GM21515 (cell line): ENCODE measurements around the gene EPHB2.

ENCODE experiments used
- ATAC-seq: cut with Tn5 transposase; IDR thresholded peaks from one replicate; pipeline ENCODE4 v1.9.1; 2021; ENCODE audit not compliant: unreplicated experiment

The EPHB2 gene

DNA sequence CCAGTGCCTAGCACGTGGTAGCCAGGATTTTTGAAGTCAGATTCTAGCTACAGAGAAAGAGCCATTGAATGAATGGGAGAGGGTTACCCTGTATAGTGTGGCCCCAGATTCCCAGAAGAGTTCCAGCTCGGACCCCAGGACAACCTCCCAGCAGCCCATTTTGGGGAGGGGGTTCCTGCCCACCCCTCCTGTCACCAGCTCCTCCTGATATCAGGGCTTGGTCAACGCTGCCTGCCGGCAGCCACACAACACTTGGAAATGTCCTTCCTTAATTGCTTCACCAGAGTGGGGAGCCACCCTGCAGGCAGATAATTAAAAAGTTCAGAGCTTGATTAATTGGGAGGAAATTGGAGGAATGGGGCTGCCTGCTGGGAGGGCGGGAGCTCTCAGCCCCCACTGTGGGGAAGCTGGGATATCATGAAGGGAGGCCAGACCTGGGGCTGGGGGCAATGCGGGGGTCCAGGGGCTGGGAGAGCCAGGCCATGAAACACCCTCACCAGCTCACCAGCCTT is 141.6 kb downstream of the EPHB2 start:
- ATAC-seq: no peak

DNA sequence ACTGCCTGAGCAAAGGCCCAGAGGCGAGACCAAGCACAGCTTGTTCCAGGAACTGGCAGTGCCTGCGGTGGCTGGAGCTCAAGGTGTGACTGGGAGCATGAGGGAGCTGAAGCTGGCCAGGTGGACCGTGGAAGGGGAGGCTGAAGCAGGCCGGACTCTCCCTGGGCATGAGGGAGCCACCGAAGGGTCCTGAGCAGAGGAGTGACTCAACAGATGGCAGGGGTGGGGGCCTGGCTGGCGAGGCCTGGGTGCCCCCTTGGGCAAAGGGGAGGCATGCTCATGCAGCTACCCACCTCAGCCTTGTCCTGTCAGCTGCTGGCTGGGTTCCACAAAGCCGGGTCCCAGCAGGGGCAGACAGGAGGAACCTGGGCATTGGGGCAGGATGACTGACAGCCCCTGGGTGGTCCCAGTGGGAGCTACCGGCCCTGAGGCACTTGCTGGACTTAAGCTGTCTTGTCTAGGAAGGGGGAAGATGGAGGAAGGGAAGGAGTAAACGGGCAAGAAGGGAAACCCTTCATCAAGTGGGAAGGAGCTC is 143.1 kb downstream of the EPHB2 start:
- ATAC-seq: no peak

DNA sequence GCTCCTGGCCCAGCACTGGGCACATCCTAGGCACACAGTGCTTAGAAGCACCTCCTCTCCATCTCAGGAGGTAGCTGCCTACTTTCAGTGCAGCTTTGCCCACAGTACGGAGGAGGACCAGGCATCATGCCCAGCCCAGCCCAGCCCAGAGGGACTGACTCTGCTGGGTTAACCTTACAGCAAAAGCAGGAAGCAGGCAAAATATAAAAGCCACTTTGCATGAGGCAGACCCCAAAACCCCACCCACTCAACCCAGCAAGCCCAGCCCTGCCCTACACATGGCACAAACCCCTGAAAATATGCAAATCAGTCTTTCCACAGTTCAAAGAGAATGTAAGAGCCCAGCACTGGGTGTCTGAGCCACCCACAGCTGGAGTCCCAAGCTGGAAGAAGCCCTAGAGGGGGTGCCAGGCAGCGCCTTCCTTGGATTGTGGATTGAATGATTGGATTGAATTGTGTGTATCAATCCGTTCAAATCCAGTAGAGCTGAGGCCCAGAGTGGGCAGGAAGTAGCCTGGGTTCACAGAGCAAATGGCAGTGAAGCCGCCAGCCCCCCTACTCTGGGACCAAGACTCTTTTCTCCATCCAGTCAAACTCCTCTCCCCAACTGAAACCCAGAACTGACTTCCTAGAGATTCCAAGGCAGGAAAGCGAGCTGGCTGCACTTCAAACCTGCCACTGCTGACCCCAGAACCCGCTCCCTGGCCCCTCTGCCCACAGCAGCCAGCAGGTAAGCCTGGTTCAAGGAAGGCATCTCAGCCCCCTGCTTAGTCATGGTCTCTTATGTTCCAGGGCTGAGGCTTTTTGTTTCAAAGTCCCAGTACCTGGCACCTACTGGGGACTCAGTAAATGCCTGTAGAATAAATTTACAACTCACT is 144.3 kb downstream of the EPHB2 start:
- no peak for ATAC-seq

DNA sequence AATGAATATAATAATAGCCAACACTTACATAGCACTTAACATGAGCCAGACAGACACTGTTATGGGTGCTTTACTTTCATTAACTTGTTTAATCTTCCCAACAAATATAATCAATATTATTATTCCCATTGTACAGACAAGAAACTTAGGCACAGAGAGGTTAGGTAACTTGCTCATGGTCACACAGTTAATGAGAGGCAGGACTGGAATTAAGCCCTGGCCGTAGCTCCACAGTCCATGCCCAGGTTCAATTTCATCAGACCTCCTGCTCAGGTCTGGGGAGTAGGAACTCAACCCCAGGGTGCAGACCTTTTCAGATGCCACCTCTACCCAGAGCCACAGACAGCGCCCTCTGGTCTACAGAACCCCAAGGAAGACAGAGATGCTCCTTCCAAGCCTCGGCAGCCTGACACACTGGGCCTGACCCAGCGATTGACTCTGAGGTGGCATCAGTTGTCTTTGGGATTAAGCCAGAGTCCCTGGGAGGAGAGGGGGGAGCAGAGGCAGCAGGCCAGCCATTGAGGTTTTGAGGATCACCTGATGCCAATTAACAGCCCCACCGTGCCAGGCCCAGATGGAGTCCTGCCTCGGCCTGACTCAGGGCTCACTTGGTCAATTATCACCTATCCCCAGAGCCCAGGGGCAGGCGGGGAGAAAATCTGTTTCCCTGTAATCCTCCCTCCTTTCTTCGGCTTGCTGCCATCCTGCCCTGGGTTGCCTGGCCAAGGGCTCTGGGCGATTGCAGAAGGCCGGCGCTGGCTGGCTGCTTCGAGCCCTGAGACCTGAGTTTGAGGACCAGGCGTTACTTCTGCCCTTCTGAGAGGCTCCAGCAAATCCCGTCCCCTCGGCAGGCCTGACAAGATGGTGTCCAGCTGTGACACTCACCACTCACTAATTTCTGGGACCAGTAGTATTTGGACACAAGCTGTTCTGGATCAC is 145.3 kb downstream of the EPHB2 start:
- ATAC-seq: no peak

DNA sequence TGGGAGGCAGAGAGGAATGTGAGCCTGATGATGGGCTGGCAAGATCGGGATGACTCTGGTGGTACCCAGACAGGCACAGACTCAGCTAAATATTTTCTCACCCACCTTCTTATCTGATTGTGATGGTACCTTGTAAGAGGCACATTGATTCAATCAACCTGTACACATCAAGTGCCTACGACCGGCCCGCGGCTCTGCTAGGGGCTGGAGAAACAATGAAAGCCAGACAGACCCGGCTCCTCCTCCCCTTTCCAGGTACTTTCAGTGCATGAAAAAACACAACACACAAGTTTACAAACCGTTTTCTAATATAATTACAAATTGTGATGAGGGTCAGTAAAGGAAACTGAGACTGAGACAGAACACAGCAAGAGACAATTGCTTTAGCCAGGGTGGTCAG is 147.0 kb downstream of the EPHB2 start:
- no peak for ATAC-seq

DNA sequence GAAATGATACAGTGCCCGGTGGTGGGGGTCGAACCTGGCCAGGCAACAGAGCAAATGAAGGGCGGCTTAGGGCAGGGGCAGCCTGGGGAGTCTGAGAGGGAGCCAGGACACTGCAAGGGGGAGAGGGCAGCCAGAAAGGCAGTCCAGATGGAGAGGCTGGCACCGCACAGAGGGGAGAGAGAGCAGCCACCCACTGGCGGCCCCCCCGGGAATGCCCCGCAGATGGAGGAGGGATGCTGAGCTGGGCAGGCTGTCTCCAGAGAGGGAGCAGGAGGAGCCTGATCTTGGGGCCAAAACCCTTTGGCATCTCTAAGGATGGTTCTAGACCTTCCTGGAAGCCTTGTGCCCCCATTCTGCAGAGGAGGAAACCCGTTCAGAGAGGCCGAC is 149.8 kb downstream of the EPHB2 start:
- no peak for ATAC-seq

DNA sequence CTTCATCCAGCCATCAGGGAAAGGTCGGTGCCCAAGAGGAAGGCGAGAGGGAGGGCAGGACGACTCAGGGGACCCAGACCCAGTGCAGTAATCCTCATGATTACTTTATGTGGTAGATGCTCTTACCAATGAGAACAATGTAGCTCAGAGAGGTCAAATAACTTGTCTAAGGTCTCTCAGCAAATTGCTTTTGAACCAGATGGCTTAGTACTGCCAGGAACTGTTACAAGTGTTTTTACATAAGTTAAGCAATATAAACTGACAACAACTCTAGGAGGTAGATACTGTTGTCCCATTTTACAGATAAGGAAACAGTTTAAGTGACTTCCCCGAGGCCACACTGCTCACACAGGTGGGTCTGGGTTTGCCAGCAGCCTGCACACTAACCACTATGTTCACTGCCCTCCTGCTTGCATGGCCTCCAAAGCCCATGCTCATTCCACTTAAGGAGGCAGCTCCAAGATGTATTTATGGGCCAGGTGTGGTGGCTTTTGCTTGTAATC is 150.3 kb downstream of the EPHB2 start:
- ATAC-seq: no peak

DNA sequence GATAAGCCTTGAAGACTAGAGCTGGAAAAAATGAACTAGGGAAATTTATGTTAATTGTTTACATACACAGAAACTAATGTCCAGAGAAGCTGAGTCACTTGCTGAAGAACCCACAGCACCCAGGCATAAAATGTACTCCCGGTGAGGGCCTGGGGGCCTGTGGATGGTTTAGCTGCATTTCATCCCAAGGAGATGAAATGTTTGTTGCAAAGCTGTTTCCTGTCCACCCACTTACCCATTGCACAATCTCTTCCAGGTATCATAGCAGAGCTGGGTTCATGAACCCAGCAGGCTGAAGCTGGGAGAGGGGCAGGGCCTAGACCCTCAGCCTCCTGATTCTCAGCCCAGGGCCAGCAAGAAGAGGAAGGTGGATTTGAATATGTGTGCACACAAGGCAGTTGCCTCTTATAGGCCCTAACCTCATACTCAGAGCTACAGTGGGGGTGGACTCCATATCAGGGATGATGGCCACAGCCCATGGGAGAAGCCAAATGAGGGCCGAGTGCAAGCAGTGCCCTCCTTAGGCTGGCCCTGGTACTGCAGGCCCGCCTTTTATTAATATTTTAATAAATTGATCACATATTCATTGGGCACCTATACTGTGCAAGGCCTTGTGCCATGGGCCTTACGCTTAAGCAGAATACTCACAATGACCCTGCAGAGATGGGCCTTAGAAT is 151.3 kb downstream of the EPHB2 start:
- ATAC-seq: no peak

DNA sequence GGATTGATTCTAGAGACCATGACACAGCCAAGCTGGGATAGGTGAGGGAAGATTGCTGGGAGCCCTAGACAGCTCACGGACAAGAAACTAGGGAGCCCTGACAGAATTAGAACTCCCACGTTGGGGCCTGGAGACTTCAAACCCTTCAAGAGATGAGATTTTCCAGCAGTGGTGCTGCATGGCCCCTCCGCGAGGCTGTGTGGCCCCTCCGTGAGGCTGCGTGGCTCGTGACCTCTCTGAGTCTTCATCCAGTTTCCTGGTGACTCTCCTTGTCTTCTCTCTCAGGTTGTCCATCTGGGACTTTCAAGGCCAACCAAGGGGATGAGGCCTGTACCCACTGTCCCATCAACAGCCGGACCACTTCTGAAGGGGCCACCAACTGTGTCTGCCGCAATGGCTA is 152.1 kb downstream of the EPHB2 start:
- no peak for ATAC-seq

DNA sequence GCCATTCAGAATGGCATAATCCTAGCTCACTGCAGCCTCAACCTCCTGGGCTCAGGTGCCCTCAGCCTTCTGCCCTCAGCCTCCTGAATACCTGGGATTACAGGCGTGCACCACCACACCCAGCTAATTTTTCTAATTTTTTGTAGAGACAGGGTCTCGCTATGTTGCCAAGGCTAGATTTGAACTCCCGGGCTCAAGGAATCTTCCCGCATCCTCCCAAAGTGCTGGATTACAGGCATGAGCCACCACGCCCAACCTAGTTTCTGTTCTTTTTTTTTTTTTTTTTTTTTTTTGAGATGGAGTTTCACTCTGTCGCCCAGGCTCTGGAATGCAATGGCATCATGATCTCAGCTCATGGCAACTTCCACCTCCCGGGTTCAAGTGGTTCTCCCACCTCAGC is 153.1 kb downstream of the EPHB2 start:
- no peak for ATAC-seq

DNA sequence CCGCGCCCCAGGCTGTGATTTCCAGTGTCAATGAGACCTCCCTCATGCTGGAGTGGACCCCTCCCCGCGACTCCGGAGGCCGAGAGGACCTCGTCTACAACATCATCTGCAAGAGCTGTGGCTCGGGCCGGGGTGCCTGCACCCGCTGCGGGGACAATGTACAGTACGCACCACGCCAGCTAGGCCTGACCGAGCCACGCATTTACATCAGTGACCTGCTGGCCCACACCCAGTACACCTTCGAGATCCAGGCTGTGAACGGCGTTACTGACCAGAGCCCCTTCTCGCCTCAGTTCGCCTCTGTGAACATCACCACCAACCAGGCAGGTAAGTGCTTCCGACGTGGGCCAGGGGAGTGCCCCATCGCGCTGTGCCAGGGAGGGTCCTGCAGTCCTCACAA is 154.2 kb downstream of the EPHB2 start:
- no peak for ATAC-seq

DNA sequence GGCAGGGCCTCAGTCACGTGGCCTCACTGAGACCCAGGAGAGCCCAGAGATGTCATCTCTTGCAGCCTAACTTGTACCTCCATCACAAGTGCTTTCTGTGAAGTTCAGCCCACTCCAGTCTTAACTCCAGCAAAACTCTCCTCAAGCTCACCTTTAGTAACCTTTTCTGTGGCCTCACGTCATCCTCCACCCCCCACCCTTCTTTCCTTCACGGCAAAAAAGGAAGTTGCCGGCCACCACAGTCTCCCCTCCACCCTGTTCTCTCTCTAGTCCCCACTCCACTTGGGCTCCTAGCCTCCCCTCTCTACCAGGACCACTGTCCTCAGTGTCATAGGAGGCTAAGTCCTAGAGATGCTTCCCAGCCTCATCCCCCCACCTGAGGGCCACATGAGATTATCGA is 155.1 kb downstream of the EPHB2 start:
- ATAC-seq: no peak

DNA sequence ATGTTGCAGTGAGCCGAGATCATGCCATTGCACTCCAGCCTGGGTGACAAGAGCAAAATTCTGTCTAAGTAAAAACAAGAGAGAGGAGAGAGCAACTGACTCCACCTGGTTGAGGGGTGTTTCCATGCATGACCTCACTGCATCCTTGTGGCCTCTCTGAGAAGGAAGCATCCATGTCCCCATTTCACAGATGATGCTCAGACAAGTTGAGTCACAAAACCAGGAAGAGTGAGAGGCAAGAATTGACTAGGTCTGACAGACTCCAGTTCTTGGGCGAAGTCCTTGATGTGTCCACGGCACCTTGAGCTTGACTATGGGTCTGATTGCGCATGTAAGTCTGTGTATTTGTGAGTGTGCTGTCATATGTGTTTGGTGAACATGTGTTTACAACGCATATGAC is 156.2 kb downstream of the EPHB2 start:
- no peak for ATAC-seq

DNA sequence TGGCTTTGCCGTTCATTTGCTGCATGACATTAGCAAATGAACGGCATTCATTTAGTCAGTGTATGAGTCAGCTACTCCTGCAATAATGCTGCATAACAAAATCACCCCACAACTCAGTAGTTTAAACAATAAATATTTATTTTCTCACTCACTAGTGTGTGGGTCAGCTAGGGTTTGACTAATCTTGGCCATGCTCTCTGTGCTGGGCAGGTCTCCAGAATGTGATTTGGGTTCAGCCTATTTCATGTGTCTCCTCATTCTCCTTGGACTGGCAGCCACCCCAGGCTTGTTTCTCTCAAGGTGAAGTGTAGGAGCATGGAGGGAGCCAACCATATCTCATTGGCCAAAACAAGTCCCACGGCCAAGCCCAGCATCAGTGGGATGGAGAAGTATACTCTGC is 157.7 kb downstream of the EPHB2 start:
- ATAC-seq: no peak

DNA sequence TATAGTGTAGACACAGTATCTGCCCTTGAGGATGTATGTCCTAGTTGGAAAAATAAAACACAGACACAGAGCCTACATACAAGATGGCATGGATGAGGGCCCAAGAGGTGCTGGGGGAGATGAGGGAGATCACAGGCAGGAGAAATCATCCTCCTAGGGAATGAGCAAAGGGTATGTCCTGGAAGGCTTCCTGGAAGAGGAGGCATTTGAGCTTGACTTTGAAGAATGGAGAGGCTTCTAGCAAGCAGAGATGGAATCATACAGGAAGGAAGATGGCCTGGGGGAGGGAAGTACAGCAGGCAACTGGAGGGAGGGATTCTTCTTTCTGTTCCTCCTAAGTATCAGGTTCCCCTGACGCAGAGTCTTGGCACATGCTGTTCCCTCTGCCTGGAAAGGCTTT is 158.7 kb downstream of the EPHB2 start:
- ATAC-seq: no peak

DNA sequence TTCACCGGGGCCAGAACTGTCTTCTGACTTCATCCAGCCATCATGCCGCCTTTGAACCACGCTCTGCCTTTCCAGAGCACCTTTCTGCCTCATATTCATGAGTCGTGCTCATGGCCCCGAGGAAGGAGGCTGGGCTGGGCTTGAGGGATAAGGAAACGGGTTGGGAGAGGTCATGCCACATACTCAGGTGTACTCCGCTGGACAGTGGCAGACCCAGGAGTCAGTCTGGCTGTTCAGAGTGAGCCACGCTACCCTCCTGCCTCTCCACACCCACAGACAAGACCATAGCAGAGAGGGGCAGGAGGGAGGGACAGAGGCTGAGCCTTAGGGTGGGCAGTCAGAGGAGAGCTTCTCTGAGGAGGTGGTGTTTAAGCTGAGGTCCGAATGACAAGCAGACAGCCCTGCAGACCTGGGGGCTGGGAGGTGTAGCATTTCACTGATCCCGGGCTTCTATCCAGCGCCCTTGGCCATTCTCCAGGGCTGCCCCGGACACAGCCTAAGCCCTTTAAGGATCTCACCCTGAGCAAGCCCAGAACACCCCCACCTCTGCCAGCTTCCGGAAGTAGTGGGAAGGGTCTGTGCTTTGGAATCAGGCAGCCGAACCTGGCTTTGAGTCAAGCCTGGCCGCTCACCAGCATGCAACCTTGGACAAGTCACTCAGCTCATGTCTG is 159.7 kb downstream of the EPHB2 start:
- ATAC-seq: no peak

DNA sequence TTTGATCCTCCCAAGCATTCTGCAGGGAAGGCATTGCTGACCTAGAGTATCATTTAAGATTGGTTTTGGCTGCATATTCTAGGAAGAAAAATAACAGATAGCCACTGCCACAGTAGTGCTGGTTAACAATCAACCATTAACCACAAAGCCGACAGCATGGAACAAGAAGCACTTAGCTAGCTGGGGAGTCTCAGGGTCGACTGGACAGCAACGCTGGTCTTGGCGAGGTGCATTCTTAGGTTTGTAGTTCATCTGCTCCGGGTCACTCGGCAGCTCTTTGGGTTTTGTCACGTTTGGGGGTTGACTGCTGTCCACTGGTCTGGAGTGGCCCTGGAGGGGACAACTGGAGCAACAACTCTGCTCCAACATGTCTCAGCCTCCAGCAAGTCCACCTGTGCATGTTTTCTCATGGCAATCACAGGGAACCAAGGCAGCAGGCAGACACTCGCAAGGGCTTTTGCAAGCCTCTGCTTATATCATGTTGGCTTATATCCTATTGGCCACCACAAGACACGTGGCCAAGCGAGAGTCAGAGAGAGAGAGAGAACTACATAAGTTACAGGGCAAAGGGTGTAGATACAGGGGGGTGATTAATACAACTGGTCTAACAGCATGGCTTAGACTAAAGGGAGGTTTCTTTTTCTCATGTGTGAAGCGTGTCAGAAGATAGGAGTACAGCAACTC is 162.5 kb downstream of the EPHB2 start:
- ATAC-seq: no peak

DNA sequence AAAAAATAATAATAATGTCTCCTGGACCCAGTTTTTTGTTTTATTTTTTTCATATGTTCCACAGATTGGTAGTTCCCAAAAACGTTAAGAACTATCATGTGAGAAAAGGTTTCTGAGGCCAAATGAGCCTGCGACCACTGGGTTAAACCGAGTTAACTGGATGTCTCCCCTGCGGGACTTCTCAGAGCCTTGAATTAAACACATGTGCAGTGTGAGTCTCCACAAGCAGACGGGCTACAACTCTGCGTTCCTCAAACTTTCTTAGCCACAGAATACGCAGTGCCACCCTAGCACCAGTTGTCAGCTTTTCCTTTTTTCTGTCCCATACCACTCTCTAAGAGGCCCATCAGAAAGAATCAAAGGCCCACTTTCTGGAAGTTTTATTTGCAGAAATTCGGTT is 164.1 kb downstream of the EPHB2 start:
- ATAC-seq: no peak

DNA sequence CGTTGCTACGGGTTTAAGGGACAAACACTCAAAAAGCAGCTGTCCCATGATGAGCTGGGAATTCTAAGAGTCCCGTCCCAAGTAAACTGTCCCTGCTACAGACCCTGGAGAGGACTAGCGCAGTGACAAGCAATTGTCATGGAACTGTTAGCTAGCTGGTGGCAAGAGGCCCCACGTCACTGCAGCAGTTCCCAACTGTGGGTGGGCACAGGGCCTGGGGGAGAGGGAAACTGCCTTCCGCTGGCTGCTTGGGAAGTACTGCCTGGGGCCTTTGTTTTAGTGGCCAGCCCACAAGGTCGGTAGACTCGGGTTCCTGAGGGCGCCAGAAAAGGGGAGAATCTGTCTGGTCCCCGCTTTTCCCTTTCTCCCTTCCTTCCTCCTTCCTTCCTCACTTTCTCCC is 164.6 kb downstream of the EPHB2 start:
- no peak for ATAC-seq

DNA sequence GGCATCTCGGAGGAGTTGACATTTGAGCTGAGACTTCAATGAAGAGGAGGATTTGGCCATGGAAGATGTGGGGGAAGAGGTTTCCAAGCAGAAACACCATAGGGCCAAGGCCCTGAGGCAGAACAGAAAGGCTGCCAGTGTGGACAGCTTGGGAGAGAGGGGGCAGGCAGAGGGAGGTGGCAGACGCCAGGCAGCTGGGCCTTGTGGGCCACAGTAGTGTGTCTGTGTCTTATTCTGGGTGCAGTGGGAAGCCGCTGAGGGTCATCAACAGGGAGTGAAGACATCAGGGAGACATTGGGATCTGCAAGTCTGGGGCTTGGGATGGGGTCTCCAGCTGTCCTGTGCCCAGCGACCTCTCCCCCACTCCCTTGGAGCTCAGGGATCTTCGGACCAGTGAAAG is 165.2 kb downstream of the EPHB2 start:
- no peak for ATAC-seq
